Gastrocnemius medialis (tissue), 4 donors: ENCODE measurements around the gene ENPP5. TPM values are rescaled to one million over a fixed set of nuclear protein-coding genes. Genes with fewer than 3 reads are reported as not detected.

Experiments used
- ATAC-seq, 2 donors: fragments of 150-250 bp; one replicate each; pipeline ENCODE4 v1.9.1; 2016
- DNase-seq, 2 donors: peaks; one replicate each; pipeline ENCODE4 v3.0.0-alpha.2; 2019
- H3K27ac ChIP-seq, 4 donors: fragments of 200-600 bp; sonication (generic); 1 replicate in 1 of 4; 2 replicates in 3 of 4; pipeline ENCODE4 v1.5.1; 2016 to 2018; ENCODE audit warnings: mild to moderate bottlenecking in 2 of 4, moderate library complexity in 1 of 4
- H3K27me3 ChIP-seq, 3 donors: fragments of 200-600 bp; sonication (generic) in 2 of 3; 1 replicate in 1 of 3; 2 replicates in 2 of 3; pipeline versions ENCODE4 v1.5.1 to v1.6.0; 2016 to 2019; ENCODE audit warnings: mild to moderate bottlenecking in 1 of 3, moderate library complexity in 1 of 3
- H3K36me3 ChIP-seq, 2 donors: fragments of 200-600 bp; sonication (generic) in 1 of 2; one replicate each; pipeline ENCODE4 v1.5.1; 2017 to 2018
- H3K4me1 ChIP-seq, 2 donors: fragments of 200-600 bp; sonication (generic) in 1 of 2; one replicate each; pipeline ENCODE4 v1.5.1; 2016 to 2017; ENCODE audit warnings: mild to moderate bottlenecking in 2 of 2
- H3K4me3 ChIP-seq, 4 donors: fragments of 200-600 bp; sonication (generic) in 3 of 4; 1 replicate in 1 of 4; 2 replicates in 3 of 4; pipeline ENCODE4 v1.5.1; 2016 to 2019; ENCODE audit warnings: mild to moderate bottlenecking in 2 of 4
- H3K9me3 ChIP-seq, 3 donors: fragments of 200-600 bp; sonication (generic) in 2 of 3; 1 replicate in 1 of 3; 2 replicates in 2 of 3; pipeline ENCODE4 v1.5.1; 2016 to 2019
- POLR2A ChIP-seq, 2 donors: fragments of 450-650 bp; IDR thresholded peaks; one replicate each; pipeline ENCODE4 v1.6.1; 2017; ENCODE audit warnings: antibody characterized with exemption in 2 of 2, mild to moderate bottlenecking in 2 of 2, moderate library complexity in 2 of 2
- in situ Hi-C, 4 donors: fragments of 200-750 bp; cut with MboI; loops; one replicate each; pipeline versions ENCODE4 v1.15.0 to v1.8.0; 2017; ENCODE audit warnings: low sequenced_read_pairs in 4 of 4
- intact Hi-C: fragments of 100-400 bp; cut with DNase I; formaldehyde crosslinking; loops from one replicate; pipeline ENCODE4 v1.15.1; 2023; ENCODE audit warnings: low total_unique reads
- total RNA-seq, 4 donors: library from RNA; depleted of rRNA; stranded (reverse); fragments of >200 nt; gene quantifications; one replicate each; pipeline versions ENCODE4 v1.1.0 to v1.2.3, GENCODE V29; 2016
- TF ChIP-seq, protein P1 (sequence below), 5 experiments: fragments of 450-650 bp in 3 of 5; fragments of 200-600 bp in 2 of 5; sonication (generic) in 2 of 5; IDR thresholded peaks in 4 of 5; conservative IDR thresholded peaks in 1 of 5; 1 replicate in 4 of 5; 2 replicates in 1 of 5; pipeline ENCODE4 v1.5.1; 2016 to 2019; ENCODE audit warnings: antibody characterized with exemption in 5 of 5, mild to moderate bottlenecking in 3 of 5, moderate library complexity in 3 of 5

ENPP5 gene
- total RNA-seq, 4 donors from 2014 or later: 9.9 to 28.3 (median 19.2) TPM

DNA sequence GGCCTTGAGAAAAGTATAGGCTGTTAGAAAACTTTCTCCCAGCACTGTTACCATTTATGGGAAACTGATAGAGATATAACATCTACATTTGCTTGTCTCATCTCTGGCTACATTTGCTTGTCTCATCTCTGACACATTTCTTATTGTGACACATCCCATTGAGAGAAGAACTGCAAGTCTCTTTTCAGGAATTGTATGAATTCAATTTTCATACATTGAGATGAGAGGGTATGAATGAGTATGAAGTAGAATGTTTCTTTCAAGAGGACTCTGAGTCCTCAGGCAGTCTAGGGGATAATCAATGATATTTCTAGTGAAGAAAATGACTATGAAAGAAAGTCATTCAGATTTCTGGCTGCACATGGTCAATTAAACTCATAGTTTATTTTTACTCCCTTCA, 37.5 kb upstream of the ENPP5 start:
- Histone ChIP-seq H3K27ac (no peak overlapping the region), H3K36me3 (no peaks in the 10 kb centered on the region), H3K4me1 (peaks cover 0 to 6% of the 10 kb centered on the region in 2 donors), H3K27me3 (no peaks in the 10 kb centered on the region), H3K4me3 (no peak overlapping the region), H3K9me3 (no peaks in the 10 kb centered on the region)
- intact Hi-C loops: no loop called here
- TF ChIP-seq, protein P1, sequence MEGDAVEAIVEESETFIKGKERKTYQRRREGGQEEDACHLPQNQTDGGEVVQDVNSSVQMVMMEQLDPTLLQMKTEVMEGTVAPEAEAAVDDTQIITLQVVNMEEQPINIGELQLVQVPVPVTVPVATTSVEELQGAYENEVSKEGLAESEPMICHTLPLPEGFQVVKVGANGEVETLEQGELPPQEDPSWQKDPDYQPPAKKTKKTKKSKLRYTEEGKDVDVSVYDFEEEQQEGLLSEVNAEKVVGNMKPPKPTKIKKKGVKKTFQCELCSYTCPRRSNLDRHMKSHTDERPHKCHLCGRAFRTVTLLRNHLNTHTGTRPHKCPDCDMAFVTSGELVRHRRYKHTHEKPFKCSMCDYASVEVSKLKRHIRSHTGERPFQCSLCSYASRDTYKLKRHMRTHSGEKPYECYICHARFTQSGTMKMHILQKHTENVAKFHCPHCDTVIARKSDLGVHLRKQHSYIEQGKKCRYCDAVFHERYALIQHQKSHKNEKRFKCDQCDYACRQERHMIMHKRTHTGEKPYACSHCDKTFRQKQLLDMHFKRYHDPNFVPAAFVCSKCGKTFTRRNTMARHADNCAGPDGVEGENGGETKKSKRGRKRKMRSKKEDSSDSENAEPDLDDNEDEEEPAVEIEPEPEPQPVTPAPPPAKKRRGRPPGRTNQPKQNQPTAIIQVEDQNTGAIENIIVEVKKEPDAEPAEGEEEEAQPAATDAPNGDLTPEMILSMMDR (IDR thresholded peaks at IDR 0.05 in 4 of 5, conservative IDR thresholded peaks at IDR 0.05 in 1 of 5): no peak
- TF ChIP-seq POLR2A (IDR thresholded peaks at IDR 0.05): no peak
- in situ Hi-C loops: loop anchor here in 3 of 4 donors (10.0 to 25.0 kb wide), 3 partner anchors 114 to 429 kb away; no protein-coding TSS in a partner anchor
- DNase-seq (no peak), ATAC-seq (no peak)

DNA sequence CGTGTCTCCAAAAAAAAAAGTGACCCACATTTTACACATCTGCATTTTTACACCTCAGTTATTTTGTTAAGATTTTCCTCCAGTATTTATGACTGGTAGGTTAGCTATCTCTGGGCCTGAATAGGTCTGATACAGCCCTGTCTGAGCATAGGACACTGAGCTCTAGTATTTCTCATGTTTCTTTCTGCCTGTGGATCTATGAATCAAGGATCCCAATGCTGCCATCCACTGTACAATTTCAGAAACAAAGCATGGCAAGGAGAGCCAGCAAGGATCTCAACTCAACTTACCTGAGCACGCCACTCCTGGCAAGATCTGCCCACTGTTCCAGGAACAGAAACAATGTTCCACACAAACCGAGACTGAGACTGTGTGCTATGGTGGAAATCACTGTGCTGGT, 36.4 kb upstream of the ENPP5 start:
- intact Hi-C loops (loop anchor here (1.0 kb wide), 1 partner anchor 117 kb away; no protein-coding TSS in a partner anchor), in situ Hi-C loops (loop anchor here in 3 of 4 donors (10.0 to 25.0 kb wide), 3 partner anchors 112 to 430 kb away; no protein-coding TSS in a partner anchor)
- no peak for DNase-seq
- peak; percentile 81 to 87 for ATAC-seq
- Histone ChIP-seq H3K27ac (no peak overlapping the region), H3K27me3 (no peaks in the 10 kb centered on the region), H3K9me3 (no peaks in the 10 kb centered on the region), H3K4me1 (peaks cover 0 to 10% of the 10 kb centered on the region in 2 donors), H3K4me3 (no peak overlapping the region), H3K36me3 (no peaks in the 10 kb centered on the region)
- TF ChIP-seq POLR2A (IDR thresholded peaks at IDR 0.05): no peak
- TF ChIP-seq, protein P1 (IDR thresholded peaks at IDR 0.05 in 4 of 5, conservative IDR thresholded peaks at IDR 0.05 in 1 of 5): peak in 1 of 5 experiments; percentile 24

DNA sequence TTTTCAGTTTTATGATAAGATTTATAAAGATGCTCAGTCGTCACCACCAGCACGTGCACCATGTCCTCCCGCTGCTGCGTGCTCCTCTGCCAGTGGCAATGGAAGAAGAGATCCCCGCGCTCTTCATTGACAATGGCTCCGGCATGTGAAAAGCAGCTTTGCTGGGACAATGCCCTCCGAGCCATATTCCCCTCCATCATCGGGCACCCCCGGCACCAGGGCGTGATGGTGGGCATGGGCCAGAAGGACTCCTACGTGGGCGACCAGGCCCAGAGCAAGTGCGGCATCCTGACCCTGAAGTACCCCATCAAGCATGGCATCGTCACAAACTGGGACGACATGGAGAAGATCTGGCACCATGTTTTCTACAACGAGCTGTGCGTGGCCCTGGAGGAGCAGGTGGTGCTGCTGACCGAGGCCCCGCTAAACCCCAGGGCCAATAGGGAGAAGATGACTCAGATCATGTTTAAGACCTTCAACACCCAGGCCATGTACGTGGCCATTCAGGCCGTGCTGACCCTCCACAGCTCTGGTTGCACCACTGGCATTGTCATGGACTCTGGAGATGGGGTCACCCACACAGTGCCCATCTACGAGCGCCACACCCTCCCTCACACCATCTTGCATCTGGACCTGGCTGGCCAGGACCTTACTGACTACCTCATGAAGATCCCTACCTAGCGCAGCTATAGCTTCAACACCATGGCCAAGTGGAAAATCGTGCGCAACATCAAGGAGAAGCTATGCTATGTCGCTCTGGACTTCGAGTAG, 34.3 kb upstream of the ENPP5 start:
- no peak for DNase-seq
- TF ChIP-seq, protein P1 (IDR thresholded peaks at IDR 0.05 in 4 of 5, conservative IDR thresholded peaks at IDR 0.05 in 1 of 5): no peak
- TF ChIP-seq POLR2A (IDR thresholded peaks at IDR 0.05): no peak
- intact Hi-C loops: no loop called here
- H3K4me3 ChIP-seq: no peak overlapping the region
- H3K27ac ChIP-seq: no peak overlapping the region
- no peaks in the 10 kb centered on the region for H3K27me3 ChIP-seq
- ATAC-seq: no peak
- H3K36me3 ChIP-seq: no peaks in the 10 kb centered on the region
- H3K9me3 ChIP-seq: no peaks in the 10 kb centered on the region
- H3K4me1 ChIP-seq: peaks cover 0 to 10% of the 10 kb centered on the region in 2 donors
- in situ Hi-C loops: loop anchor here in 3 of 4 donors (10.0 to 25.0 kb wide), 3 partner anchors 110 to 432 kb away; no protein-coding TSS in a partner anchor

GRCh38 chr6:46203391-46204177, 32.8 kb upstream of the ENPP5 start:
- DNase-seq (no peak), ATAC-seq (peak in 1 of 2 donors; percentile 44)
- Histone ChIP-seq H3K4me3 (no peak overlapping the region), H3K4me1 (peaks cover 0 to 18% of the 10 kb centered on the region in 2 donors), H3K36me3 (no peaks in the 10 kb centered on the region), H3K9me3 (no peaks in the 10 kb centered on the region), H3K27ac (peak overlapping the region in 1 of 4 donors; percentile 57), H3K27me3 (no peaks in the 10 kb centered on the region)
- intact Hi-C loops: no loop called here
- TF ChIP-seq, protein P1 (IDR thresholded peaks at IDR 0.05 in 4 of 5, conservative IDR thresholded peaks at IDR 0.05 in 1 of 5): no peak
- TF ChIP-seq POLR2A (IDR thresholded peaks at IDR 0.05): no peak
- in situ Hi-C loops: loop anchor here in 3 of 4 donors (10.0 to 25.0 kb wide), 3 partner anchors 109 to 434 kb away; no protein-coding TSS in a partner anchor
